Parathyroid adenoma (tissue), 2 donors: ENCODE results near the gene SLC25A33.

ENCODE experiments used
- H2AFZ ChIP-seq: fragments of 300-600 bp; sonication (generic); one replicate; pipeline ENCODE4 v1.7.0; 2017; ENCODE audit warnings: antibody characterized with exemption, mild to moderate bottlenecking
- H3K27ac ChIP-seq: fragments of 300-600 bp; sonication (generic); one replicate; pipeline ENCODE4 v1.7.0; 2017
- H3K27me3 ChIP-seq: fragments of 300-600 bp; sonication (generic); one replicate; pipeline ENCODE4 v1.7.0; 2017; ENCODE audit warnings: low read length; ENCODE audit not compliant: control insufficient read depth, insufficient read depth
- H3K36me3 ChIP-seq: fragments of 300-600 bp; sonication (generic); one replicate; pipeline ENCODE4 v1.7.0; 2017; ENCODE audit warnings: low read length; ENCODE audit not compliant: control insufficient read depth, insufficient read depth
- H3K4me1 ChIP-seq: fragments of 300-600 bp; sonication (generic); one replicate; pipeline ENCODE4 v1.7.0; 2017; ENCODE audit warnings: control low read depth
- H3K4me2 ChIP-seq: fragments of 300-600 bp; sonication (generic); one replicate; pipeline ENCODE4 v1.7.0; 2017; ENCODE audit warnings: low read length
- H3K4me3 ChIP-seq: fragments of 300-600 bp; sonication (generic); one replicate; pipeline ENCODE4 v1.7.0; 2017; ENCODE audit warnings: low read depth, low read length
- H3K79me2 ChIP-seq: fragments of 300-600 bp; sonication (generic); one replicate; pipeline ENCODE4 v1.7.0; 2017; ENCODE audit warnings: control low read depth
- H3K9ac ChIP-seq: fragments of 300-600 bp; sonication (generic); one replicate; pipeline ENCODE4 v1.7.0; 2017; ENCODE audit warnings: mild to moderate bottlenecking
- H3K9me3 ChIP-seq: fragments of 300-600 bp; sonication (generic); one replicate; pipeline ENCODE4 v1.7.0; 2017; ENCODE audit warnings: low read length; ENCODE audit not compliant: control insufficient read depth
- TF ChIP-seq, protein P1 (sequence below): fragments of 300-600 bp; sonication (generic); IDR thresholded peaks from one replicate; pipeline ENCODE4 v1.7.0; 2017; ENCODE audit warnings: antibody characterized with exemption, mild to moderate bottlenecking
- donor health status: primary hyperparathyroidism.

The SLC25A33 gene

DNA sequence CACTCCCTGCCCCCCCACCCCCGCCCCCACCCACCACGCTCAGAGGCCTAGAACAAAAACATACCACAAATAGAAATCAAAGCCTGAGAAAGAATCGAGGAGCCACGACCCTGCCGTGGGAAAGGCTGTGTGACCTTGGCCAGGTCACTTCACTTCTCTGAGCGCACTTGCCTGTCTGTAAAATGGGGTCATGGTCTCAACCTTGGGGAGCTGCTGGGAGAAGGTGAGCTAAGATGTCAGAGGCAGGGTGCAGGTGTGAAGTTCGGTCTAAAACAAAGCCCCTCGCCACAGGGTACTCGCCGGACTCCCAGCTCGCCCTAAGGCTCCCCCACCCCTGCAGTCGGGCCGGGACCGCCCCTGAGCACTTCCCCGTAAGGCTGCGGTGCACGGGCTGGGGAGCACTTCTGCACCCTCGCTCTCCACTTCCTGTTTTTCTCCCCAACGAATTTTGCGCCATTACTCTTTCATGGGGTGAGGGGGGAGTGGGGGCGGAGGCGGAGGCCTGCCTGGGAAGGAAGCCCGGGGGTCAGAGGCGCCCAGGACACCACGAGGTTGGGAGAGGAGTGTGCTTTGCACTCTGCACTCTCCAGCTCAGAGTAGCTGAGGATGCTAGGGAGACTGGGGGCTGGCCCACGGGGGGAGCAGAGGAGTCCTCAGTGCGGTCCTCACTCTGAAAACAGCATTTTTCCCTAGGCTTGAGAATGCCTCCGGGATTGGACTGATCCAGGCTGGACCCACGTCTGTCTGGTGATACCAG is 90.4 kb downstream of the SLC25A33 start:
- Histone ChIP-seq H3K27ac (no peak overlapping the region), H3K36me3 (no peaks in the 10 kb centered on the region), H3K4me3 (no peak overlapping the region), H3K79me2 (no peaks in the 10 kb centered on the region), H3K4me1 (no peaks in the 10 kb centered on the region), H3K4me2 (no peak overlapping the region), H3K27me3 (no peaks in the 10 kb centered on the region), H2AFZ (no peak overlapping the region), H3K9ac (no peak overlapping the region), H3K9me3 (no peaks in the 10 kb centered on the region)
- TF ChIP-seq, protein P1, sequence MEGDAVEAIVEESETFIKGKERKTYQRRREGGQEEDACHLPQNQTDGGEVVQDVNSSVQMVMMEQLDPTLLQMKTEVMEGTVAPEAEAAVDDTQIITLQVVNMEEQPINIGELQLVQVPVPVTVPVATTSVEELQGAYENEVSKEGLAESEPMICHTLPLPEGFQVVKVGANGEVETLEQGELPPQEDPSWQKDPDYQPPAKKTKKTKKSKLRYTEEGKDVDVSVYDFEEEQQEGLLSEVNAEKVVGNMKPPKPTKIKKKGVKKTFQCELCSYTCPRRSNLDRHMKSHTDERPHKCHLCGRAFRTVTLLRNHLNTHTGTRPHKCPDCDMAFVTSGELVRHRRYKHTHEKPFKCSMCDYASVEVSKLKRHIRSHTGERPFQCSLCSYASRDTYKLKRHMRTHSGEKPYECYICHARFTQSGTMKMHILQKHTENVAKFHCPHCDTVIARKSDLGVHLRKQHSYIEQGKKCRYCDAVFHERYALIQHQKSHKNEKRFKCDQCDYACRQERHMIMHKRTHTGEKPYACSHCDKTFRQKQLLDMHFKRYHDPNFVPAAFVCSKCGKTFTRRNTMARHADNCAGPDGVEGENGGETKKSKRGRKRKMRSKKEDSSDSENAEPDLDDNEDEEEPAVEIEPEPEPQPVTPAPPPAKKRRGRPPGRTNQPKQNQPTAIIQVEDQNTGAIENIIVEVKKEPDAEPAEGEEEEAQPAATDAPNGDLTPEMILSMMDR = no peak

DNA sequence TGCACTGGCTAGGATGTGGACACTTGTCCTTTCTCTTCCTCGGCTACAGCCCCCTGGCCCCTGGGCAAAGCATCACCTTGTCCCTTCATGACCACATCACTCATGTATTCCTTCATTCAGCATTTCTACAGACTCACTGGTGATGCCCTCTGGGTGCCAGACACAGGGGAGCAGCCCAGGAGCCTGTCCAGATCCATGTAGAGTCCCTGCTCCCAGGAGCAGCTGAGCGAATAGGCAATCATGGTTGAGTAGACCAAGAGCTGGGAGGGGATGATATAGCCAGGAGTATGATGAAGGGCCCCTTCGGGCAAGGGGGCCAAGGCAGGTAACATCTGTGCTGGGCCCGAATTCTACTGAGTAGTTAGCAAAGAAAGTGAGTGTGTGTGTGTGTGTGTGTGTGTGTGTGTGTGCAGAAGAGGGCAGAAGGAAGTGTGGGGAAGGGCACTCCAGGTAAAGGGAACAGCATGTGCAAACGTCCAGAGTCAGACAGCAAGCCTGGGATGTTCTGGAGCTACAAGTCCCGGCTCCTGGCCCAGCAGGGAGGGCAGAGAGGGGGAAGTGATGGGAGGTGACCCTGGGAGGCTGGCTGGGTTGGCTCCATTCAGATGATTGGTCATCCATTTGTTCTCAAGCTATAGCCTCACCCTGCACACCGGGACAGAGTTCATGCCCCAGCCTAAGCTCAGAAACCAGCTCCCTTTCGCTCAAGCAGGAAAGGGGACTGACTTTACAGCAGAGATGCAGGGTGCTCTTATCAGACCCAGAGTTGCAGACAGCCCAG is 91.3 kb downstream of the SLC25A33 start:
- H2AFZ ChIP-seq = no peak overlapping the region
- H3K36me3 ChIP-seq = no peaks in the 10 kb centered on the region
- H3K4me3 ChIP-seq = no peak overlapping the region
- H3K4me2 ChIP-seq = no peak overlapping the region
- H3K79me2 ChIP-seq = no peaks in the 10 kb centered on the region
- TF ChIP-seq, protein P1 = no peak
- H3K4me1 ChIP-seq = no peaks in the 10 kb centered on the region
- no peaks in the 10 kb centered on the region for H3K27me3 ChIP-seq
- H3K9me3 ChIP-seq = no peaks in the 10 kb centered on the region
- H3K9ac ChIP-seq = no peak overlapping the region
- no peak overlapping the region for H3K27ac ChIP-seq

- Histone ChIP-seq H3K9me3 (no peaks in the 10 kb centered on the region), H3K27ac (no peak overlapping the region), H3K79me2 (no peaks in the 10 kb centered on the region), H3K4me1 (no peaks in the 10 kb centered on the region), H3K36me3 (no peaks in the 10 kb centered on the region), H3K27me3 (no peaks in the 10 kb centered on the region), H3K4me3 (no peak overlapping the region), H3K9ac (no peak overlapping the region), H3K4me2 (no peak overlapping the region), H2AFZ (no peak overlapping the region)
- TF ChIP-seq, protein P1 = no peak
Measured at GRCh38 chr1:9631613-9632012, 92.3 kb downstream of the SLC25A33 start.

GRCh38 chr1:9633493-9633892 is 94.2 kb downstream of the SLC25A33 start:
- Histone ChIP-seq H2AFZ (no peak overlapping the region), H3K9me3 (no peaks in the 10 kb centered on the region), H3K27me3 (no peaks in the 10 kb centered on the region), H3K79me2 (no peaks in the 10 kb centered on the region), H3K9ac (no peak overlapping the region), H3K4me3 (no peak overlapping the region), H3K4me2 (no peak overlapping the region), H3K36me3 (no peaks in the 10 kb centered on the region), H3K4me1 (no peaks in the 10 kb centered on the region), H3K27ac (no peak overlapping the region)
- TF ChIP-seq, protein P1 = no peak
